K562 (cell line): ENCODE measurements around the gene ACTN4. TPM values are rescaled to one million over a fixed set of nuclear protein-coding genes. Genes with fewer than 3 reads are reported as not detected.

Experiments used
- ATAC-seq: fragments of 200-7000 bp; cut with Tn5 transposase; 3 replicates; pipeline ENCODE4 v1.9.1; 2020; ENCODE audit warnings: moderate library complexity
- BruUV-seq: library from RNA; stranded (reverse); fragments of 400-500 nt; replicated peaks from 2 replicates; lab custom pipeline; 2021; lab: Mats Ljungman, UMichigan
- CTCF ChIA-PET: fragments of 300-600 bp; formaldehyde crosslinking; extraction: SDS; loops from one replicate; lab custom pipeline; 2021; ENCODE audit warnings: low intra/inter-chr PET ratio; lab: Yijun Ruan, JAX
- POLR2A ChIA-PET: fragments of 300-600, 350-650 bp; sonication (Branson Sonifier 250); formaldehyde crosslinking; extraction: SDS; loops from one replicate; lab custom pipeline; 2021; ENCODE audit warnings: antibody characterized with exemption, inconsistent platforms; lab: Yijun Ruan, JAX
- DNase-seq, 4 experiments: peaks; one replicate each; pipeline versions ENCODE4 v3.0.0 to v3.0.0-alpha.2; 2011 to 2018; ENCODE audit warnings: low spot score in 3 of 4, mixed read lengths in 3 of 4; ENCODE audit errors: extremely low read depth in 1 of 4
- FAIRE-seq: peaks from 2 replicates; lab custom pipeline; 2011; peaks lifted over from hg19 to GRCh38; lab: Jason Lieb, UNC
- H2AFZ ChIP-seq: 2 replicates; pipeline ENCODE4 v1.6.0; 2011; ENCODE audit warnings: low read depth, low read length, control low read depth, inconsistent platforms
- H3K27ac ChIP-seq: fragments of 200-600 bp; 3 replicates; pipeline ENCODE4 v1.8.0; 2011; ENCODE audit warnings: low read depth, mild to moderate bottlenecking, control low read depth, inconsistent platforms, low read length, moderate library complexity, mixed read lengths; ENCODE audit errors: extremely low read depth
- H3K27me3 ChIP-seq, 2 experiments: fragments of 300-600 bp in 1 of 2; 2 replicates in 1 of 2; 3 replicates in 1 of 2; pipeline versions ENCODE4 v1.6.0 to v1.8.0; 2011; ENCODE audit warnings: inconsistent platforms in 2 of 2, low read length in 2 of 2, mild to moderate bottlenecking in 1 of 2, mixed read lengths in 1 of 2, moderate library complexity in 1 of 2; ENCODE audit not compliant: control insufficient read depth in 2 of 2, insufficient read depth in 2 of 2
- H3K36me3 ChIP-seq: fragments of 300-600 bp; 3 replicates; pipeline ENCODE4 v1.8.0; 2011; ENCODE audit warnings: mild to moderate bottlenecking, low read length, inconsistent platforms; ENCODE audit not compliant: control insufficient read depth, insufficient read depth
- H3K4me1 ChIP-seq, 2 experiments: fragments of 200-600 bp in 1 of 2; replicated peaks in 1 of 2; 2 replicates in 1 of 2; 3 replicates in 1 of 2; pipeline versions ENCODE4 v1.5.1 to v1.8.0; 2011; ENCODE audit warnings: inconsistent platforms in 2 of 2, low read length in 2 of 2, mild to moderate bottlenecking in 1 of 2, mixed read lengths in 1 of 2, moderate library complexity in 1 of 2; ENCODE audit not compliant: control insufficient read depth in 2 of 2, insufficient read depth in 2 of 2
- H3K4me2 ChIP-seq: 2 replicates; pipeline ENCODE4 v1.6.1; 2011; ENCODE audit warnings: low read length, control low read depth, inconsistent platforms, mixed read lengths; ENCODE audit not compliant: insufficient read depth
- H3K4me3 ChIP-seq: fragments of 200-600 bp; sonication (generic), shearing (Covaris generic); 2 replicates; pipeline ENCODE4 v1.5.1; 2016; ENCODE audit warnings: control low read depth, inconsistent platforms
- H3K79me2 ChIP-seq: fragments of 200-600 bp; 3 replicates; pipeline ENCODE4 v1.8.0; 2011; ENCODE audit warnings: low read length, inconsistent platforms; ENCODE audit not compliant: control insufficient read depth, insufficient read depth
- H3K9ac ChIP-seq, 2 experiments: 2 replicates each; pipeline versions ENCODE4 v1.6.0 to v1.6.1; 2011; ENCODE audit warnings: low read depth in 2 of 2, low read length in 2 of 2, control low read depth in 1 of 2, inconsistent platforms in 1 of 2, mild to moderate bottlenecking in 1 of 2, mixed read lengths in 1 of 2; ENCODE audit not compliant: insufficient read depth in 1 of 2
- H3K9me1 ChIP-seq: one replicate; pipeline ENCODE4 v1.6.0; 2011; ENCODE audit warnings: inconsistent platforms, mild to moderate bottlenecking, low read length, moderate library complexity; ENCODE audit not compliant: control insufficient read depth, insufficient read depth
- H3K9me3 ChIP-seq: replicated peaks from 2 replicates; pipeline ENCODE4 v1.5.1; 2011; ENCODE audit warnings: low read depth, low read length, inconsistent platforms; ENCODE audit not compliant: control insufficient read depth, insufficient read depth
- H4K20me1 ChIP-seq: replicated peaks from 2 replicates; pipeline ENCODE4 v1.6.1; 2011; ENCODE audit warnings: low read length, inconsistent platforms, mixed read lengths; ENCODE audit not compliant: control insufficient read depth, insufficient read depth
- ILK ChIP-seq: fragments of 450-650 bp; IDR thresholded peaks from 2 replicates; pipeline ENCODE4 v1.6.1; 2016; ENCODE audit warnings: missing genetic modification characterization, low read depth, mild to moderate bottlenecking, missing compliant biosample characterization, moderate library complexity, borderline replicate concordance
- POLR2G ChIP-seq: fragments of 200-400 bp; formaldehyde crosslinking; IDR thresholded peaks from 2 replicates; pipeline ENCODE4 v1.6.1; 2017; ENCODE audit warnings: low read depth, mild to moderate bottlenecking, antibody characterized with exemption, low read length, moderate library complexity
- SUPT5H ChIP-seq: fragments of 450-650 bp; IDR thresholded peaks from 2 replicates; pipeline ENCODE4 v1.6.1; 2016
- ZBED1 ChIP-seq: IDR thresholded peaks from 2 replicates; pipeline ENCODE4 v1.6.1; 2014
- ZNF134 ChIP-seq: fragments of 250-450 bp; sonication (Bioruptor Pico); conservative IDR thresholded peaks from 2 replicates; pipeline ENCODE4 v1.4.0; 2020
- ZNF589 ChIP-seq: fragments of 200-800 bp; sonication (Bioruptor generic); IDR thresholded peaks from 2 replicates; pipeline ENCODE4 v1.6.1; 2016; ENCODE audit warnings: low read depth, missing genetic modification characterization, missing compliant biosample characterization
- WGBS: fragments of 100-300 bp; shearing (Covaris generic); methylation state at CpG from one replicate; pipeline ENCODE4 v1.1.6; 2016; ENCODE audit warnings: low coverage, mixed read lengths; ENCODE audit not compliant: insufficient coverage; ENCODE audit errors: missing lambda C conversion rate; 5-methylcytosine and 5-hydroxymethylcytosine counted together
- in situ Hi-C: fragments of 300-500 bp; cut with MboI; formaldehyde crosslinking; loops from 4 replicates; pipeline ENCODE4 v1.15.0; 2018; ENCODE audit warnings: inconsistent platforms, mixed read lengths
- intact Hi-C: fragments of 100-400 bp; cut with micrococcal nuclease; formaldehyde crosslinking; loops from 2 replicates; pipeline ENCODE4 v1.14.2; 2022
- polyA plus RNA-seq, 8 experiments: library from polyadenylated mRNA; depleted of rRNA in 4 of 8; stranded (reverse) in 5 of 8; unstranded in 3 of 8; fragments of >200 nt; fragmentation: Nextera tagmentation in 2 of 8; fragmentation: Illumina TruSeq in 1 of 8; extraction: Ambion mirVana in 2 of 8; extraction: Trizol in 1 of 8; gene quantifications; 2 replicates each; pipeline versions ENCODE4 v1.2.1 to v1.2.3, GENCODE V29; 2011 to 2014; ENCODE audit warnings: inconsistent platforms in 1 of 8, missing spikeins in 1 of 8
- total RNA-seq, 7 experiments: library from RNA; depleted of rRNA in 6 of 7; stranded (reverse); fragments of >200 nt in 6 of 7; fragmentation: Illumina TruSeq in 2 of 7; extraction: Trizol in 2 of 7; gene quantifications; 2 replicates each; pipeline versions ENCODE4 v1.2.1 to v1.2.3, GENCODE V29; 2011 to 2021; ENCODE audit warnings: low replicate concordance in 1 of 7
- TF ChIP-seq, protein P1 (sequence below): fragments of 250-450 bp; sonication (Bioruptor Pico); IDR thresholded peaks from 2 replicates; pipeline ENCODE4 v1.8.0; 2021; ENCODE audit warnings: moderate library complexity, mild to moderate bottlenecking, inconsistent platforms

The ACTN4 gene
- total and polyA plus RNA-seq, 9 of the 15 experiments (the other 6 are each of a cell fraction or from before 2014, with no cell fraction given): 3.1 to 385 (median 125) TPM

DNA sequence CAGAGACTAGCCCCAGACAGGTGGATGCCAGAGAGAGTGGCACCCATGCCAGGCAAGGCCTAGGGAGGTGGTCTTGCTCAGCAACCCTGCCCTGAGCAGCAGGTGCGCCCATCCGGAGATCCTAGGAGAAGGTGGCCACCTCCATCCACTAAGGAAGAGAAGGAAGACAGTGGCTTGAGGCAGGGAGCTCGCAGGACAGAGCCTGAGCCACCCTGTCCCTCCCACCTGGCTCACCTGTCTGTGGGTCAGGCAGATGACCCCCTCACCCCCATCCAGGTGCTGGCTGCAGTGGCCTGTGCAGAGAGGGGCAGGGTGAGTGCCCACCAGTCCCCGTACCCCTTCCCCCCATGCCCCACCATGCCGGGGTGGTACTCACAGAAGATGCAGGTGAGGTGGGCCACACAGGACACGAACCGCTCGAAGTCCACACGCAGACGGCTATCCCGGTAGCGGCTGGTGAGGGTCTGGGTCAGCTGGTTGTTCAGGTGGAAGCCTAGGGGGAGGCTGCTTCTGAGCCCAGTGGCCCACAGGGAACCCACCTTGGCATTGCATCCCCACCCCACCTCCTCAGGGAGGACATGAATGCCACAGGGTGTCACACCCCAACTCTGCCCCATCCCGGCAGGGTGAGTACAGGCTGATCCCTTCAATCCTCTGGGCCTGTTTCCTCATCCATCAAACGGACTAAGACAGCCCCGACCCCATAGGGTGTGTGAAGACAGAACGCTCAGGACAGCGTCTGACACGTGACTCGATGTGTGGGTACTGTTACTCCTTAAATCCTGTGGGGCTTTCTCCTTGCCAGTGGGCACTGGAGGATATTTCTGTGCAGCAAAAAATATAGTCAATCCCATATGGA, 83.5 kb downstream of the ACTN4 start (continued):
- TF ChIP-seq, protein P1, sequence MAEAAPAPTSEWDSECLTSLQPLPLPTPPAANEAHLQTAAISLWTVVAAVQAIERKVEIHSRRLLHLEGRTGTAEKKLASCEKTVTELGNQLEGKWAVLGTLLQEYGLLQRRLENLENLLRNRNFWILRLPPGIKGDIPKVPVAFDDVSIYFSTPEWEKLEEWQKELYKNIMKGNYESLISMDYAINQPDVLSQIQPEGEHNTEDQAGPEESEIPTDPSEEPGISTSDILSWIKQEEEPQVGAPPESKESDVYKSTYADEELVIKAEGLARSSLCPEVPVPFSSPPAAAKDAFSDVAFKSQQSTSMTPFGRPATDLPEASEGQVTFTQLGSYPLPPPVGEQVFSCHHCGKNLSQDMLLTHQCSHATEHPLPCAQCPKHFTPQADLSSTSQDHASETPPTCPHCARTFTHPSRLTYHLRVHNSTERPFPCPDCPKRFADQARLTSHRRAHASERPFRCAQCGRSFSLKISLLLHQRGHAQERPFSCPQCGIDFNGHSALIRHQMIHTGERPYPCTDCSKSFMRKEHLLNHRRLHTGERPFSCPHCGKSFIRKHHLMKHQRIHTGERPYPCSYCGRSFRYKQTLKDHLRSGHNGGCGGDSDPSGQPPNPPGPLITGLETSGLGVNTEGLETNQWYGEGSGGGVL (CRISPR knock-in tag): no peak
- no peak for TF ChIP-seq ZNF134
- TF ChIP-seq ZBED1: no peak
- TF ChIP-seq ZNF589: no peak

DNA sequence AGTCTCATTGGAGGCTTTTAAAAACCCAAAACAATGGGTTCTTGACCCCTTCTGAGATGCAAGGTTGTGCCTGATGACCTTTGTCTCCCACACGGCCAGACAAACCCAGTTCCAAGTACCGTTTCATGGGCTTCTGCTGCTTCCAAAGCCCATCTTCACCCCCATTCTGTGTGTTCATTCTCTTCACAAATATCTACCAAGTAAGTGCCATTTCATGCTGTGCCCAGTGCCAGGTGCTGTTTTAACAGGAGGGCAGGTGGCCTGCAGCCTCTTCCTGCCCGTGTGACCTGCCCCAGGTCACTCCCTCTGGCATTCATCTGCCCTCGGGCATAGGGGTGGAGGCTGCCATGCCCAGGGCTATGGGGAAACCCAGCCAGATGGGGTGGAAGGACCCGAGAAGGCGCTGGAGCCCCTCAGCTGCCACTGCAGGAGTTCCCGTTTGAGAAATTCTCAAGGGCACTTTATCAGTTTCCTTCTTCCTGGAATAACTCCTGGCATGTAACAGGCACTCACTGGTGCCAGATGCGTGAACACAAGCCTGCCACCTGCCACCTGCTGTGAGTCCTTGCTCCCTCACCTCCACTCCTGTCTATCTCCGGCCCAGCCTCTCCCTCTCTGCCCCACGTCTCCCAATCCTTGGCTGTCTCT, 84.3 kb downstream of the ACTN4 start:
- no TSS peak for BruUV-seq
- intact Hi-C loops: loop anchor here (10.0 kb wide), 2 partner anchors 187 to 203 kb away; partner anchors contain the start of genes MRPS12 and SARS2
- H3K27ac ChIP-seq: peak overlapping the region; percentile 14; the same call in 1 of the 3 replicates
- ChIA-PET CTCF (no interaction called here), POLR2A (interaction anchor here (1.6 kb wide), 1 partner anchor 84 kb away, joined by 4 read pairs; the partner anchor contains the start of gene ACTN4)
- 0 out of 2 replicates have a peak, but pooled peaks cover 3% of the 10 kb centered on the region for H4K20me1 ChIP-seq
- H3K9me1 ChIP-seq: no peaks in the 10 kb centered on the region
- H3K4me2 ChIP-seq: no peak overlapping the region
- TF ChIP-seq ILK (tag): no peak
- TF ChIP-seq SUPT5H: 0 out of 2 replicates have a peak, but pooled peaks have one; percentile 39
- peak; percentile 58; the same call in 1 of the 2 replicates for TF ChIP-seq POLR2G
- no peaks in the 10 kb centered on the region for H3K27me3 ChIP-seq
- no peaks in the 10 kb centered on the region for H3K9me3 ChIP-seq
- DNase-seq (no peak), ATAC-seq (no peak), FAIRE-seq (no peak)
- 82% methylated on average over 10 of the region's 10 CpGs for WGBS
- H3K36me3 ChIP-seq: peaks cover 50% of the 10 kb centered on the region; the same call in 2 of the 3 replicates
- H2AFZ ChIP-seq: no peak overlapping the region
- H3K9ac ChIP-seq: peak overlapping the region in 1 of 2 experiments; percentile 17; a peak in 1 of 4 replicates
- H3K4me1 ChIP-seq: peaks cover 20 to 66% of the 10 kb centered on the region in 2 experiments
- in situ Hi-C loops: no loop called here
- H3K4me3 ChIP-seq: no peak overlapping the region
- H3K79me2 ChIP-seq: no peaks in the 10 kb centered on the region
